Measurements from ENCODE around the gene DENND2D.

The DENND2D gene

DNA sequence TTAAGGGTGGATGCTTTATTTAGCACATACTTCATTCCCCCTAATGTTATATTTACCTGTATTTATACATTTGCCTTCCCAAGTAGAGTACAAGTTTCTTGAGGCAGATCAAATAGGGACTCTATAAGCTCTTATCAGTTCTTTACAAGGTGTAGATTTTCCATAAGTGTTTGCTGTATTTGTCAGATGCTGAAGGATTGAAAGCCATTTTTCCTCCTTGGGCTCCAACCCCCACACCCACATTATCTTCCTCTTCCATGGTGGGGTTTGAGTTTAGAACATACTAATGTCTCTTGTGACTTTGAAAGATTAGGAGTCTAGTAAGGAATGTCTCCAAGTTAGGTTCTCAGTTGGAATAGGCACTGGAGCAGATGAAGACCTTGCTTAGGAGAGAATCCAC lies 24.6 kb upstream of the DENND2D start:
- TF ChIP-seq EZH2phosphoT487 (IDR thresholded peaks at IDR 0.05; ENCODE audit: borderline replicate concordance, low read length) = no peak
- TF ChIP-seq, protein P1, sequence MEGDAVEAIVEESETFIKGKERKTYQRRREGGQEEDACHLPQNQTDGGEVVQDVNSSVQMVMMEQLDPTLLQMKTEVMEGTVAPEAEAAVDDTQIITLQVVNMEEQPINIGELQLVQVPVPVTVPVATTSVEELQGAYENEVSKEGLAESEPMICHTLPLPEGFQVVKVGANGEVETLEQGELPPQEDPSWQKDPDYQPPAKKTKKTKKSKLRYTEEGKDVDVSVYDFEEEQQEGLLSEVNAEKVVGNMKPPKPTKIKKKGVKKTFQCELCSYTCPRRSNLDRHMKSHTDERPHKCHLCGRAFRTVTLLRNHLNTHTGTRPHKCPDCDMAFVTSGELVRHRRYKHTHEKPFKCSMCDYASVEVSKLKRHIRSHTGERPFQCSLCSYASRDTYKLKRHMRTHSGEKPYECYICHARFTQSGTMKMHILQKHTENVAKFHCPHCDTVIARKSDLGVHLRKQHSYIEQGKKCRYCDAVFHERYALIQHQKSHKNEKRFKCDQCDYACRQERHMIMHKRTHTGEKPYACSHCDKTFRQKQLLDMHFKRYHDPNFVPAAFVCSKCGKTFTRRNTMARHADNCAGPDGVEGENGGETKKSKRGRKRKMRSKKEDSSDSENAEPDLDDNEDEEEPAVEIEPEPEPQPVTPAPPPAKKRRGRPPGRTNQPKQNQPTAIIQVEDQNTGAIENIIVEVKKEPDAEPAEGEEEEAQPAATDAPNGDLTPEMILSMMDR (IDR thresholded peaks at IDR 0.05; ENCODE audit: low read depth, low read length, poor library complexity, severe bottlenecking) = no peak
- peaks cover 3% of the 10 kb centered on the region; the same call in 1 of the 2 replicates for H3K36me3 ChIP-seq (ENCODE audit: control insufficient read depth, low read length)
- peaks cover 20% of the 10 kb centered on the region for H3F3A ChIP-seq (ENCODE audit: control insufficient read depth, insufficient read depth)
- H3K4me1 ChIP-seq (ENCODE audit: control insufficient read depth, low read length) = peaks cover 73% of the 10 kb centered on the region
- peaks cover 4% of the 10 kb centered on the region for H3K79me2 ChIP-seq (ENCODE audit: control insufficient read depth, low read length)
- H3K27ac ChIP-seq (ENCODE audit: low read depth, low read length) = no peak overlapping the region
- no peak overlapping the region for H3K4me3 ChIP-seq (ENCODE audit: low read length)
- H4K20me1 ChIP-seq (ENCODE audit: control insufficient read depth, insufficient read depth, low read depth, low read length) = no peaks in the 10 kb centered on the region
- peak overlapping the region; percentile 11 for H3K4me2 ChIP-seq (ENCODE audit: low read length)
- no peaks in the 10 kb centered on the region for H3K9me3 ChIP-seq (ENCODE audit: control insufficient read depth, insufficient read depth, low read length)
- no peaks in the 10 kb centered on the region for H3K9me2 ChIP-seq (replicated peaks; ENCODE audit: control insufficient read depth, low read length)
- H3K27me3 ChIP-seq (ENCODE audit: control insufficient read depth, low read length) = no peaks in the 10 kb centered on the region

GRCh38 chr1:111223126-111223685 lies 22.8 kb upstream of the DENND2D start:
- Histone ChIP-seq H3K79me2 (ENCODE audit: control insufficient read depth, low read length) (no peaks in the 10 kb centered on the region), H3F3A (ENCODE audit: control insufficient read depth, insufficient read depth) (peaks cover 36% of the 10 kb centered on the region), H3K9me2 (replicated peaks; ENCODE audit: control insufficient read depth, low read length) (no peaks in the 10 kb centered on the region), H4K20me1 (ENCODE audit: control insufficient read depth, insufficient read depth, low read depth, low read length) (no peaks in the 10 kb centered on the region), H3K27me3 (ENCODE audit: control insufficient read depth, low read length) (no peaks in the 10 kb centered on the region), H3K4me3 (ENCODE audit: low read length) (peak overlapping the region; percentile 7), H3K9me3 (ENCODE audit: control insufficient read depth, insufficient read depth, low read length) (no peaks in the 10 kb centered on the region), H3K4me1 (ENCODE audit: control insufficient read depth, low read length) (peaks cover 80% of the 10 kb centered on the region), H3K4me2 (ENCODE audit: low read length) (peak overlapping the region; percentile 87), H3K27ac (ENCODE audit: low read depth, low read length) (peak overlapping the region; percentile 98; the same call in 1 of the 2 replicates), H3K36me3 (ENCODE audit: control insufficient read depth, low read length) (peaks cover 9% of the 10 kb centered on the region)
- no peak for TF ChIP-seq EZH2phosphoT487 (IDR thresholded peaks at IDR 0.05; ENCODE audit: borderline replicate concordance, low read length)
- TF ChIP-seq, protein P1 (IDR thresholded peaks at IDR 0.05; ENCODE audit: low read depth, low read length, poor library complexity, severe bottlenecking) = no peak

DNA sequence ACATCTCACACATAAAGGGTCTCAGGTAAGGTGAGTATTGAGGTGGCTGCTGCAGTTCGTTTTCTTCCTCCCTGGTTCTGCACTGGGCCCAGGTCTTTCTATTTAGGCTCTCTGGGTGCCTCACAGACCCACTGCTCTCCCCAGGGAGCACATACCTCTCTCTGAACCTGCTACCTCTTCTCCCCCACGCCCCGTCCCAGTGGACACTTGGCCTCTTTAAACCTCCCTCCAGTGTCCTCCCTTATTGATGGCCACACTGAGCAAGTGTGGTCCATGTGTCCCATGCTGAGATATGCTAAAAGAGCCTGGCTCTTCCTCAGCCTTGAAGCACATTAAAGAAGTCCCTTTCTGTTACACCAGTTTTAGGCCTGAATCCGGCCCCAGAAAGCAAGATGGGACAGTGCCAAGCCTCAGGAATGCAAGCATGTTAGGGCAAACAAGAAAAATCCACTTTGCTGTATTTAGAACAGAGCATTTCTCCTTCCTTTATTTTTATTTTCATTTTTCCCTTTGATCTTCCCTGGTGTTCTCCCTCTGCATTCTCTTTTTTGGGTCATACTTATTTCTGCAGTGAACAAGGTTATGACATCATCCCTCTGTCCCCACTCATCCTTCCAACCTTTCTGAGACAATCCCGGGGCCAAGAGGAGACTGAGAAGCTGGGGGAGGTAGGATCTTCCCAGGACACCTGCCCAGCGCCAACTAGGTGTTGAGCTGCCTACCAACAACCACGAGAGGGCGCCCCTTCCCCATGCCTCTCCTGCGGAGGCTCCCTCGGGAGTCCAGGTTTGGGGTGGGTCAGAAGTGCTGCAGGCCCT lies 22.1 kb upstream of the DENND2D start:
- no peaks in the 10 kb centered on the region for H3K9me3 ChIP-seq (ENCODE audit: control insufficient read depth, insufficient read depth, low read length)
- TF ChIP-seq, protein P1 (IDR thresholded peaks at IDR 0.05; ENCODE audit: low read depth, low read length, poor library complexity, severe bottlenecking) = peak; percentile 96
- TF ChIP-seq EZH2phosphoT487 (IDR thresholded peaks at IDR 0.05; ENCODE audit: borderline replicate concordance, low read length) = no peak
- H3F3A ChIP-seq (ENCODE audit: control insufficient read depth, insufficient read depth) = peaks cover 43% of the 10 kb centered on the region
- no peaks in the 10 kb centered on the region for H3K27me3 ChIP-seq (ENCODE audit: control insufficient read depth, low read length)
- H3K27ac ChIP-seq (ENCODE audit: low read depth, low read length) = peak overlapping the region; percentile 98
- peaks cover 80% of the 10 kb centered on the region for H3K4me1 ChIP-seq (ENCODE audit: control insufficient read depth, low read length)
- H3K36me3 ChIP-seq (ENCODE audit: control insufficient read depth, low read length) = peaks cover 9% of the 10 kb centered on the region
- H3K79me2 ChIP-seq (ENCODE audit: control insufficient read depth, low read length) = no peaks in the 10 kb centered on the region
- H3K4me2 ChIP-seq (ENCODE audit: low read length) = peak overlapping the region; percentile 87
- no peaks in the 10 kb centered on the region for H4K20me1 ChIP-seq (ENCODE audit: control insufficient read depth, insufficient read depth, low read depth, low read length)
- H3K9me2 ChIP-seq (replicated peaks; ENCODE audit: control insufficient read depth, low read length) = no peaks in the 10 kb centered on the region
- peak overlapping the region; percentile 66 for H3K4me3 ChIP-seq (ENCODE audit: low read length)
